HG02759 (cell line): ENCODE measurements around the gene KRTAP13-3.

Experiments used
- ATAC-seq: cut with Tn5 transposase; IDR thresholded peaks from one replicate; pipeline ENCODE4 v1.9.1; 2021; ENCODE audit warnings: mild to moderate bottlenecking, moderate library complexity; ENCODE audit not compliant: unreplicated experiment

The KRTAP13-3 gene

GRCh38 chr21:30425826-30426225 lies at the start of gene KRTAP13-3:
KRTAP13-3 (minus strand) TSS chr21:30425926; CDS start chr21:30425912, 14 bp downstream.
- no peak for ATAC-seq

DNA sequence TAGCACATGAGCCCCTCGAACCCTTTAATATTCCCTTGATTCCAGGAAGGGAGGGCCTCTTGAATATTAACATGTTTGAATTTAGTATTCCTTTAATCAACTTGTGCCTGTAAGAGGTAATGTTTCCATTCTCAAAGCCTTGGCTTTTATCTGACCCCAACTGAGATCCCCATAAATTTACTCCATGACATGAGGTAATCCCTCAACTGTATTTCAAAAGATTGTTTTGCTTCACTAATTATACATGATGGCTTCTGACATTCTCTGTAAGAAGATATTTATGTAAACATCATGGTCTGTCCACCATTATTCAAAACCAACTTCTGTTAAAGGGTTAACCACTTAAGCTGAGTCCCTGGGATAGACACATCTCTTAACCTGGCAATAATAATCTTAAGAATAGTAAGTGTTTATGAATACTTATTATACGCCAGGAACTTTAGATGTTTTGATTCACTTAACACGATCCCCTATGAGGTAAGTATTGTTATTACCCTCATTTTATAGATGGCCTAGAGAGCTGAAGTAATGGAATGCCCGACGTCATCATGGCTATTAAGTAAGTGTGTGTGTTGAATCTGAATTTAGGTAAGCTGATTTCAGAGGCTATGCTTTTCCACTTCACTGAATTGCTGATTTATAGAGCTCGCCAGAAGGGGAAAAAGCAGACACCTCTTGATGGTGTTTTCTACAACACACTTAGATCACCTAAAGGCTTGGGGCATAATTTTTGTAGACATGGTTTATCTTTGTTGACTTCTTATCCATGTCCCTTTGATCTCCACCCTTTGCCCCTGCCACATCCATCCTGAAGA lies 43.4 kb upstream of the KRTAP13-3 start:
- no peak for ATAC-seq

DNA sequence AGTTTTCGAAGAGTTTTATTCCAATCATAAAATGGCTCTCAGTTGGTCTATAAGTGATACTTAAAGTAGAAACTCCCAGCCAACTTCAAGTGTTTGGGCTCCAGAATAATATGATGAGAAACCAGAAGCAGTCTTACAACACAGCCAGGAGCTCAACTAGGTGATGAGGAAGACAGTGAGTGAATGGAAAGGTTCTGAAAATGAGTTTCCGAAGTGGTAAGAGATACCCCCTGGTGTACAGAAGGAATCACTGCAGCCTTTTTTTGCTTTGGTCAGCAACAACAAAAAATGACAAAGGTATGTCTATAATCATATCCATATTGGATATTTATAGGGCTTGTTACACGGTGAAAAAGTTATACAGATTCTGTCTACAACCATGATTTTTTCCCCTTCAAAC lies 38.0 kb upstream of the KRTAP13-3 start:
- ATAC-seq: no peak

GRCh38 chr21:30448514-30448913 lies 22.8 kb upstream of the KRTAP13-3 start:
- ATAC-seq: no peak

DNA sequence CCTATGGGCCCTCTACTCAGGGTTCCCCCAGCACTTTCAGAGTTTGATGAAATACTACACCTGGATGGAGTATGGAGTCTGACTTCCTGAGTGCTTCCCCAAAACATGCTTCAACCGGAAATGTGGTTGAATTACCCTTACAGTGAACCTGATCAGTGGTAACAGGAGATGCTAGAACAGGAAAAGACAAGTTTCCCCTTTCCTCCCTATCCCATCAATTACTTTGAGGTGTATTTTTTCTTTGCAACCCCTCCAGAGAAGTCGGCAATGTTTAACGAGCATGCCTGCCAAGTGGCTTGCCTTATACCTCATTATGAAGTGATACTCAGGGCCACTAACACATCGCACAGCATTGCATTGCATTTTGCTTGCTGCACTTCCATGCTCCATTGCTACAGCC lies 21.3 kb upstream of the KRTAP13-3 start:
- no peak for ATAC-seq

DNA sequence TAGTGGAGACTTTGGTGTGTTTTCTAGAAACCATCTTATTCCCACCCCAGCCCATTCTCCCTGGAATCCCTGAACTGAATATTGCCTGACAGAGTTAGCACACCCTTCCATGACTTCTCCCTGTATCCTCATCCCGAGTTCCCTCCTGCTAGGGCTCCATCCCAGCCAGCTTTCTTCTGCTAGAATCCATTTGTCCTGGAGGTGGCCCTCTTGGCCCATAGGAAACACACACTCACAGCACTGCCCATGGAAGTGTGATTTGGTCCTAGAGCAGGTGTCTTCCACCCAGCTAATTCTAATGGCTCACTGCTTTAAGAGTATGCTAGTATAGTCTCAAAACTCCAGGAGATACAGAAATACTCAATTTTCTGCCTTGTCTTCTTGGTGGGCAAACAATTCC lies 18.5 kb upstream of the KRTAP13-3 start:
- no peak for ATAC-seq

- ATAC-seq: no peak
These were observed 17.5 kb upstream of the KRTAP13-3 start for GRCh38 chr21:30443226-30443625.

GRCh38 chr21:30439975-30440374 lies 14.2 kb upstream of the KRTAP13-3 start, which contains the start of gene KRTAP15-1:
KRTAP15-1 (plus strand) TSS chr21:30440275; CDS start chr21:30440328, 53 bp downstream.
- no peak for ATAC-seq

GRCh38 chr21:30437010-30437565 lies 11.4 kb upstream of the KRTAP13-3 start:
- no peak for ATAC-seq

DNA sequence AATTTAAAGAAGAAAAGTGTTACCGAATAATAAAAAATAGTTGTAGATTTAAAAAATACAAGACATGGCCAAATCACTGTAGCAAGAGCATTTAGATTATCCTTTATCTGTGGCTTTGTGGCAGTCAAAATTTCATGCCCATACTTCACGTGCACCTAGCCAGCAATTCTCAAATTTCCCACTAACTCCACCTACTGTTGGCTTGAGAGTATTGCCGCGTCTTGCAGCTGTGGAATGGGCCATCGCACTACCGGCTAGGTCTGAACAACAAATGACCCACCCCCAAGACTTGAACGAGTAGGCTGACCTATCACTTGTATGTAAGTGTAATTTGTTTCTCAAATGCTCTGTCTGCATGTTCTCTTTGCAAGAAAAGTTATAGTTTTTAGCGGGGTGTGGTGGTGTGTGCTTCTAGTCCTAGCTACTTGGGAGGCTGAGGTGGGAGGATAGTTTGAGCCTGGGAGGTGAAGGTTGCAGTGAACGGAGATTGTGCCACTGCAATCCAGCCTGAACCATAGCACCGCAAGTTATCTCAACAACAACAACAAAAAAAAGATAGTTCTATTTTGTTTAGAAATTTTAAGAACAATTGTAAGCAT lies 8.4 kb upstream of the KRTAP13-3 start:
- peak; percentile 83 for ATAC-seq

GRCh38 chr21:30430170-30430655 lies 4.5 kb upstream of the KRTAP13-3 start, which contains the start of gene KRTAP13-4:
KRTAP13-4 (plus strand) TSS chr21:30430220; CDS start chr21:30430276, 56 bp downstream.
- no peak for ATAC-seq

DNA sequence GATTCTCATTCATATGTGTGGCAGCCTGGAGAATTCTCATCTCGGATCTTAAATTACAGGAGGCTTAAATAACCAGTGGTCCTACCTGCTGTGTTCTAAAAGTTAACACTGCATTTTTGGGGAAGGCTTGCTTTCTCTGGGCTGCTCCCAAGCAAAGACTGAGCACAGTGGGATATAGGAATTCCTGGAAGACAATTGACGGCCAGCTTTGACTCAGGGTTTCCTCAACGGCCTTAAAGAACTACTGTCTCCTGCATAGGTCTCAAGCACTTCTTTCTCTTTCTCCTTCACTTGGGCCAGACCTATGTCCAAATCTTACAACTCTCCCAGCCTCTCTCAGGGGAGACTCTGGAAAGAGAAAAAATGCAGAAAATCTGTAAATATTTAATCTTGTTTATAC lies 1.0 kb upstream of the KRTAP13-3 start:
- ATAC-seq: no peak

GRCh38 chr21:30415993-30416392 lies 9.7 kb downstream of the KRTAP13-3 start:
- ATAC-seq: no peak

DNA sequence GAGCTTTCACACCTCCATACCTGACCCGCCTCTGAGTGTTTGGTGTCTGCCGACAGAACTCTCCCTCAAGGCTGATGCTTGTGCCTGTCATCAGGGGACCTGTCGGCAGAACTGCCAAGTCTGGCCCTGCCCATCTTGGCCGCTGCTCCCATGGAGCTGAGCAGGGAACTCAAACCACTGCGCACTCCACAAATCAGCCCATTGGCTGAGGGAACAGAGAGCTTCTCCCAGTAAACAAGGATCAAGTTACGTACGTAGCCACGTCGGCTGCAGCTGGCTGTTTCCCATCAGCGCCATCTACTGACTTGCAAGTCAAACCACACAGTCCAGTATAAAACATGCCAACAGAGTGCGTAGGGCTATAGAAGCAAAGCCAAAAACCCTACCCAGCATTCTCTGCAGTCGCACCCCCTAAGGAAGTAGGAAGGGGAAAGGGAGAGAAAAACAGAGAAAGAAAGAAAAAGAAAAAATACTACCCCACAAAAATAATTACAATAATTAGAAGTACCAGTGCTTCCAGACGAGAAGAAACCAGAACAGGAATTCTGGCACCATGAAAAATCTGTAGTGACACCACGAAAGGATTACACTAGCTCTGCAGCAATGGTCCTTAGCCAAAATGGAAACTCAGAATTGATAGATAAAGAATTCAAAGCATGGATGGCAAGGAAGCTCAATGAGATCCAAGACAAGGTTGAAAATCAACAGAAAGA lies 16.8 kb downstream of the KRTAP13-3 start:
- ATAC-seq: no peak

DNA sequence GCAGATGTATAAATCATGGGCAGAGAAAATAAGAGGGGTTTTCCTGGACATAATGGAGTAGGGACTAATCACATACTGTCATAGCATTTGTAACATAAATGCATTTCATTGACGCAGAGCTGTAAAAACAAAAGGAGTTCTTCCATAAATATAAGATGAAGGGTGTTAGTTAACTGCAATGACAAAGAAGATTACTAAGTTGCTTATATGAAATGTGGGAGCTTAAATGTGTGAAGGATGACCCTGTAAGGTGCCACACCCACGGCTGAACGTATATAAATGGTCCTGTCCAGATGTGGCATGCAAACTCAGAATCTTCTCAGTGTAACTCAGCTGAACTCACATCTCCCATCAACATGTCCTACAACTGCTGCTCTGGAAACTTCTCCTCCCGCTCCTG lies 30.0 kb downstream of the KRTAP13-3 start, which contains the start of gene KRTAP13-1:
TSS of gene KRTAP13-1 (plus strand) at position 301 of the 400 bp plus-strand sequence. CDS start at position 357, 56 bp downstream.
- ATAC-seq: no peak

DNA sequence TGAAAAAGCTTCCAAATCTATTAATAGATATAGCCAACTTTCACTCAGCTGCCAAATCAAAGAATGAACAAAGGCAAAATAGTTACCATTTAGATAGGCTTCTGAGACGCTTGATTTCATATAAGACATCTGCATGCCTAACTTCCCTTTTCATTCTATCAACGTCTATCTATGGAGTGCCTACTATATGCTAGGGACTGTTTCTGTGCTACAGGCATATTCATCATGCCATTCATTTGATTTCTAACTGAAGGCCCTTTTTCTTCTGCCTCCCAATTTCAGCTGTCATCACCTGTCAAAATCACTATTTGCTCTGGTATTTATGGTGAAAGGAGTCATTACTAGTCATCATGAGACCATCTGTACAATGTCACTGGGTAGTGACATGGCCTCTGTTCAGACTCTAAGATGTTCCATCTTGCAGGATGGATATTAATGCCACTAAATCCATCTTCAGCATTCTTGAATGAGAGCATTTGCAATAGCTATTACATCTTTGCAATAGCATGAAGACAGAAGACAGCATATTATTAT lies 34.2 kb downstream of the KRTAP13-3 start:
- no peak for ATAC-seq

- ATAC-seq: no peak
These were observed 43.5 kb downstream of the KRTAP13-3 start for GRCh38 chr21:30382201-30382600.
